GM10248 (cell line): ENCODE results near the gene POP7.

Source experiments
- CTCF ChIA-PET: fragments of 300-600 bp; sonication (Branson Sonifier 250); formaldehyde crosslinking; extraction: SDS; loops from one replicate; lab custom pipeline; 2021; ENCODE audit warnings: antibody characterized with exemption; lab: Yijun Ruan, JAX
- POLR2A ChIA-PET: fragments of 350-650 bp; sonication (Branson Sonifier 250); formaldehyde crosslinking; extraction: SDS; loops from one replicate; lab custom pipeline; 2020; ENCODE audit warnings: antibody characterized with exemption; lab: Yijun Ruan, JAX
- DNase-seq: peaks from one replicate; pipeline ENCODE4 v3.0.0; 2012; ENCODE audit errors: extremely low spot score
- TF ChIP-seq, protein P1 (sequence below): IDR thresholded peaks from 2 replicates; pipeline ENCODE4 v1.5.1; 2012; ENCODE audit warnings: mild to moderate bottlenecking, low read depth; ENCODE audit errors: extremely low read depth, missing control alignments, control extremely low read depth

Gene POP7

DNA sequence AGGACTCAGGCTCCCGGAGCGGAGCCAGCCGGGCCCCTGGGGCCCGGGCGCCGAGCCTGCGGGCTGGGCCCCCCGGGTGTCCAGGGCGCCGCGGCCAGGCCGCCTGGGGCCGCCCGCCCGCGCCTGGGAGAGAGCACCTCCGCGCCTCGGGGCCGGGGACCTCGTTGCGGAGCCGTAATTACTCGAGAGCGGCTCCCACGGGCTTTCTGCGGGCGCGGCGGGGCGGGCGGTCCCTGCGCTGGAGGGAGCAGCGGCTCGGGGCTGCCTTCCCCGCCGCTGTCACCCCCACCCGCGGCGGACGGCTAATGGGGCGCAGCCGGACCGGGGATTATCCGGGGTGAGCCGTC, 30.8 kb upstream of the POP7 start:
- ChIA-PET CTCF (interaction anchor here (0.6 to 1.8 kb wide), 4 partner anchors 17 to 268 kb away, joined by 3 to 10 read pairs (median 6); partner anchors contain the start of genes POP7 and SLC12A9), POLR2A (interaction anchor here (0.6 kb wide), 2 partner anchors 569 to 1266 kb away, joined by 5 to 12 read pairs; partner anchors contain the start of gene BUD31)
- DNase-seq: no peak
- TF ChIP-seq, protein P1, sequence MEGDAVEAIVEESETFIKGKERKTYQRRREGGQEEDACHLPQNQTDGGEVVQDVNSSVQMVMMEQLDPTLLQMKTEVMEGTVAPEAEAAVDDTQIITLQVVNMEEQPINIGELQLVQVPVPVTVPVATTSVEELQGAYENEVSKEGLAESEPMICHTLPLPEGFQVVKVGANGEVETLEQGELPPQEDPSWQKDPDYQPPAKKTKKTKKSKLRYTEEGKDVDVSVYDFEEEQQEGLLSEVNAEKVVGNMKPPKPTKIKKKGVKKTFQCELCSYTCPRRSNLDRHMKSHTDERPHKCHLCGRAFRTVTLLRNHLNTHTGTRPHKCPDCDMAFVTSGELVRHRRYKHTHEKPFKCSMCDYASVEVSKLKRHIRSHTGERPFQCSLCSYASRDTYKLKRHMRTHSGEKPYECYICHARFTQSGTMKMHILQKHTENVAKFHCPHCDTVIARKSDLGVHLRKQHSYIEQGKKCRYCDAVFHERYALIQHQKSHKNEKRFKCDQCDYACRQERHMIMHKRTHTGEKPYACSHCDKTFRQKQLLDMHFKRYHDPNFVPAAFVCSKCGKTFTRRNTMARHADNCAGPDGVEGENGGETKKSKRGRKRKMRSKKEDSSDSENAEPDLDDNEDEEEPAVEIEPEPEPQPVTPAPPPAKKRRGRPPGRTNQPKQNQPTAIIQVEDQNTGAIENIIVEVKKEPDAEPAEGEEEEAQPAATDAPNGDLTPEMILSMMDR: no peak

DNA sequence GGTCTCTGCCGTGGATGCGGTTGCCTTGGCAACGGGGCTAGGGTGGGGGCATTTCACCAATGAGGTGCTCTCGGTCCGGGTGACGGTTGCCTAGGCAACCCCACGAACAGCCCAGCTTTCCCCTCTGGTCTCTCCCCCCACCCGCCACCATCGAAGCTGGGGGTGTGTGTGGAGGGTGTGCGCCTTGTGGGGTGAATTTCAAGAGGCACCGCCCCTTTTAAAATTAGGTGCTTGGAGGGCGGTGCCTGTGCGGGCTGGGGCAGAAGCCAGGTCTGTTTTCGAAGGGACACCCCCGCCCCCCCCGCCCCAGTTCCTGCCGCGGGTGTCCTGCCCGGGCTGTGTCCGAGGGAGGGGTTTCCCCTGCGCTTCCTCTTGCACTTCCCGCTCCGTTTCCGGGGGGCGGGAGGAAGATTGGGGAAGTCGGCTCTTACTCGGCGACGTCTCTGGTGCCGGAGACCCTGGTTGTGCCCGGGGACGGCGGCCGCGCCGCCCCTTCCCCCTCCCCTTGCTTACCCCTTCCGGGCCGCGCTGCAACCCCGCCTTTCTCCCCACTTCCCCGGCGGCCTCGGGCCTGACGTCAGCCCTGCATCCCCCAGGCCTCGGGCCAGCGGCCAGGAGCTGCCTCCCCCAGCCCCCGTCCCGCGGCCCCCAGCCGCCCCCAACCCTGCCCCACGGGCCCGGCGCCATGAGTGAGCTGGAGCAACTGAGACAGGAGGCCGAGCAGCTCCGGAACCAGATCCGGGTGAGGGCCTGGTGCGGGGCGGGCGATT, 30.2 kb upstream of the POP7 start:
- ChIA-PET CTCF (interaction anchor here (1.8 to 8.9 kb wide), 3 partner anchors 15 to 30 kb away, joined by 10 to 106 read pairs (median 16); partner anchors contain the start of gene POP7), POLR2A (no interaction called here)
- peak; percentile 83 for DNase-seq
- TF ChIP-seq, protein P1: no peak

DNA sequence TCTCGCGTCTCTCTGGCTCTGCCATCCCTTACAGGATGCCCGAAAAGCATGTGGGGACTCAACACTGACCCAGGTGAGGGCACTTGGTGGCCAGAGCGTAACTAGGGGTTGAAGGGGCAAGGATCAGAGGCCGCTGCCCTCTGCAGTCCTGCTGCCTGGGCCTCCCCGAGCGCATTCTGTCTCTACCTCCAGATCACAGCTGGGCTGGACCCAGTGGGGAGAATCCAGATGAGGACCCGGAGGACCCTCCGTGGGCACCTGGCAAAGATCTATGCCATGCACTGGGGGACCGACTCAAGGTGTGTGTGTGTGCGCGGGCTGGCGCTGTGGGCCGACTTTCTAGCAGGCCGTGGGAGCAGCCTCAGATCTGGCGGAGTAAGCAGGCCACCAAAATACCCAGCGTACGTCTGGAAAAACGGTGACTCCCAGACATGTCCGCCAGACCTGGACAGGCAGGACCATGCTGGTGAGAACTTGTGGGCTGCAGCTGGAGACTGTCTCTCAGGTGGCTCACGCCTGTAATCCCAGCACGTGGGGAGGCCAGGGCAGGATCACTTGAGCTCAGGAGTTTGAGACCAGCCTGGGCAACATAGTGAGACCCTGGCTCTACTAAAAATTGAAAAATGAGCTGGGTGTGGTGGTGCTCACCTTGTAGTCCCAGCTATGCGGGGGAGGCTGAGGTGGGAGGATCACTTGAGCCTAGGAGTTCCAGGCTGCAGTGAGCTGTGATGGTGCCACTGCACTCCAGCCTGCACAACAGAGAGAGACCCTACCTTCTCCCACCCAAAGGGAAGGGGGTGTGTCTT, 29.2 kb upstream of the POP7 start:
- DNase-seq: no peak
- ChIA-PET CTCF (interaction anchor here (0.6 to 8.9 kb wide), 5 partner anchors 14 to 1165 kb away, joined by 3 to 106 read pairs (median 4); partner anchors contain the start of gene POP7), POLR2A (interaction anchor here (0.8 kb wide), 1 partner anchor 240 kb away, joined by 3 read pairs; the partner anchor contains the start of gene PPP1R35)
- TF ChIP-seq, protein P1: no peak

DNA sequence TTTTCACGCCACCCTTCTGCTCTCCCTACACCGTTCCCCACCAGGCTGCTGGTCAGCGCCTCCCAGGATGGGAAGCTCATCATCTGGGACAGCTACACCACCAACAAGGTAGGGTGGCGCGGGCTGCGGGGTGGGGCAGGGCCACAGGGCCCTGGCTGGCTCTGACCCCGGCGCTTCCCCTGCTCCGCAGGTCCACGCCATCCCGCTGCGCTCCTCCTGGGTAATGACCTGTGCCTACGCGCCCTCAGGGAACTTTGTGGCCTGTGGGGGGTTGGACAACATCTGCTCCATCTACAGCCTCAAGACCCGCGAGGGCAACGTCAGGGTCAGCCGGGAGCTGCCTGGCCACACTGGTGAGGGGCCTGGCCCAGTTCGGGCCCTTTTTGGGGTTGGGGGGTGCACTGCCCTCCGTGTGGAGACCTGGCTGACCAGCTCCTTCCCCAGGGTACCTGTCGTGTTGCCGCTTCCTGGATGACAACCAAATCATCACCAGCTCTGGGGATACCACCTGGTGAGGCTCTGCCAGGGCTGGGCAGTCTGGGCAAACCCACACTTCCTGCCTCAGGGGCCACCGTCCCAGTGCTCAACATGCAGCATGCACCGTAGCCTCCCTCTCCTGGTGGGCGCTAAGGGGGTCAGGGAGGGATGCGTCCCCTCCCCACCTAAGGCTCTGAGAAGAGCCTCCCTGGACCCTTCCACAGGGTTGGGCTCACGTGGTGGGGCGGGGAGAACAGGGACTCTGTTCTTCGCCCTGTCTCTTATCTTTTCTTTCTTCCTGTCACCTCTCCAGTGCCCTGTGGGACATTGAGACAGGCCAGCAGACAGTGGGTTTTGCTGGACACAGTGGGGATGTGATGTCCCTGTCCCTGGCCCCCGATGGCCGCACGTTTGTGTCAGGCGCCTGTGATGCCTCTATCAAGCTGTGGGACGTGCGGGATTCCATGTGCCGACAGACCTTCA, 28.3 kb upstream of the POP7 start:
- DNase-seq: no peak
- CTCF ChIA-PET: interaction anchor here (0.6 to 8.9 kb wide), 6 partner anchors 14 to 1166 kb away, joined by 3 to 106 read pairs (median 4); partner anchors contain the start of gene POP7

DNA sequence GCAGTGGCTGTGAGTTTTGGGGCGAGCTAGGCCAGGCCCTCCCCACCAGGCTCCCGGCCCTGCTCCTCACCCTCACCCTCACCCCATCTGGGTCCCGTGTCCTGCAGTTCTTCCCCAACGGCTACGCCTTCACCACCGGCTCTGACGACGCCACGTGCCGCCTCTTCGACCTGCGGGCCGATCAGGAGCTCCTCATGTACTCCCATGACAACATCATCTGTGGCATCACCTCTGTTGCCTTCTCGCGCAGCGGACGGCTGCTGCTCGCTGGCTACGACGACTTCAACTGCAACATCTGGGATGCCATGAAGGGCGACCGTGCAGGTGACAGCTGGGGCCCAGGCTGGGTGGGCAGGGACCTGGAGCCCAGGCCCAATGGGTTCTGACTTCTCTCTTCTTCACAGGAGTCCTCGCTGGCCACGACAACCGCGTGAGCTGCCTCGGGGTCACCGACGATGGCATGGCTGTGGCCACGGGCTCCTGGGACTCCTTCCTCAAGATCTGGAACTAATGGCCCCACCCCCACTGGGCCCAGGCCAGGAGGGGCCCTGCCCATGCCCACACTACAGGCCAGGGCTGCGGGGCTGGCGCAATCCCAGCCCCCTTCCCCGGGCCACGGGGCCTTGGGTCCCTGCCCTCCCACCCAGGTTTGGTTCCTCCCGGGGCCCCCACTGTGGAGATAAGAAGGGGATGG, 27.5 kb upstream of the POP7 start:
- DNase-seq: no peak
- TF ChIP-seq, protein P1: no peak
- ChIA-PET POLR2A (no interaction called here), CTCF (interaction anchor here (1.1 to 8.9 kb wide), 4 partner anchors 13 to 50 kb away, joined by 3 to 106 read pairs (median 10); partner anchors contain the start of gene POP7)

More for the DNA sequence above, 28.3 kb upstream of the POP7 start:
- POLR2A ChIA-PET: interaction anchor here (0.8 kb wide), 1 partner anchor 241 kb away, joined by 3 read pairs; the partner anchor contains the start of gene PPP1R35
- TF ChIP-seq, protein P1: no peak
